Left lung (tissue), 10 donors: ENCODE measurements around the gene MAPK1IP1L. TPM values are rescaled to one million over a fixed set of nuclear protein-coding genes. Genes with fewer than 3 reads are reported as not detected.

ENCODE experiments used
- ATAC-seq: fragments of 200-7000 bp; cut with Tn5 transposase; one replicate; pipeline ENCODE4 v1.9.1; 2020; ENCODE audit warnings: moderate library complexity
- DNase-seq, 4 donors: peaks; one replicate each; pipeline ENCODE4 v3.0.0-alpha.2; 2013 to 2020
- H3K27ac ChIP-seq, 2 donors: fragments of 200-600 bp; sonication (generic) in 1 of 2; one replicate each; pipeline versions ENCODE4 v1.5.0 to v1.8.0; 2020 to 2021
- H3K27me3 ChIP-seq, 2 donors: fragments of 200-600 bp; sonication (generic) in 1 of 2; one replicate each; pipeline versions ENCODE4 v1.5.0 to v1.8.0; 2020 to 2021
- H3K36me3 ChIP-seq, 2 donors: fragments of 200-600 bp; sonication (generic) in 1 of 2; one replicate each; pipeline versions ENCODE4 v1.5.0 to v1.8.0; 2020 to 2021
- H3K4me1 ChIP-seq, 2 donors: fragments of 200-600 bp; one replicate each; pipeline ENCODE4 v1.8.0; 2021
- H3K4me3 ChIP-seq, 2 donors: fragments of 200-600 bp; sonication (generic) in 1 of 2; one replicate each; pipeline versions ENCODE4 v1.5.0 to v1.8.0; 2020 to 2021; ENCODE audit warnings: mild to moderate bottlenecking in 1 of 2
- H3K9me3 ChIP-seq, 2 donors: fragments of 200-600 bp; sonication (generic) in 1 of 2; one replicate each; pipeline versions ENCODE4 v1.5.0 to v1.8.0; 2020 to 2021
- CTCF ChIP-seq, 2 donors: fragments of 200-600 bp; sonication (generic) in 1 of 2; IDR thresholded peaks; one replicate each; pipeline versions ENCODE4 v1.5.0 to v1.8.0; 2021; ENCODE audit warnings: antibody characterized with exemption in 2 of 2
- intact Hi-C, 2 donors: fragments of 100-400 bp; cut with DNase I; formaldehyde crosslinking; loops; one replicate each; pipeline versions ENCODE4 v1.11.2 to v1.14.2; 2022
- polyA plus RNA-seq, 6 donors: library from polyadenylated mRNA; unstranded; fragments of 120-200 nt; gene quantifications; one replicate each; pipeline ENCODE4 v1.2.1, GENCODE V29; 2013; ENCODE audit not compliant: insufficient read length in 6 of 6
- total RNA-seq, 2 donors: library from RNA; stranded (reverse); fragmentation: NEBNext Ultra II Directional; extraction: Animal tissue kit (Norgen Biotek cat#: 25700); gene quantifications; one replicate each; pipeline ENCODE4 v1.2.1, GENCODE V29; 2021
- donor health status: DM: no; HTN: yes; CAD: no.
- donor health status: DM: no; HTN: no; CAD: no.

The MAPK1IP1L gene
- total and polyA plus RNA-seq, 8 donors = 81.0 to 93.6 (median 87.1) TPM

GRCh38 chr14:55116246-55117030, 65.0 kb downstream of the MAPK1IP1L start:
- H3K27ac ChIP-seq = peak overlapping the region in 1 of 2 donors; percentile 28
- DNase-seq (no peak), ATAC-seq (peak; percentile 67)
- H3K27me3 ChIP-seq = no peaks in the 10 kb centered on the region
- no peaks in the 10 kb centered on the region for H3K9me3 ChIP-seq
- H3K36me3 ChIP-seq = no peaks in the 10 kb centered on the region
- intact Hi-C loops = no loop called here
- H3K4me3 ChIP-seq = no peak overlapping the region
- TF ChIP-seq CTCF (IDR thresholded peaks at IDR 0.05) = no peak
- H3K4me1 ChIP-seq = peaks cover 9 to 49% of the 10 kb centered on the region in 2 donors

- no peak for TF ChIP-seq CTCF (IDR thresholded peaks at IDR 0.05)
- Histone ChIP-seq H3K36me3 (no peaks in the 10 kb centered on the region), H3K27ac (peak overlapping the region; percentile 22 to 87), H3K4me1 (peaks cover 17 to 63% of the 10 kb centered on the region in 2 donors), H3K27me3 (no peaks in the 10 kb centered on the region), H3K9me3 (no peaks in the 10 kb centered on the region), H3K4me3 (no peak overlapping the region)
- DNase-seq = no peak
- peak; percentile 32 for ATAC-seq
- intact Hi-C loops = no loop called here
These were observed 66.5 kb downstream of the MAPK1IP1L start for GRCh38 chr14:55117803-55118441.

- Histone ChIP-seq H3K9me3 (no peaks in the 10 kb centered on the region), H3K27ac (peak overlapping the region; percentile 22 to 87), H3K4me1 (peaks cover 21 to 70% of the 10 kb centered on the region in 2 donors), H3K4me3 (no peak overlapping the region), H3K27me3 (no peaks in the 10 kb centered on the region), H3K36me3 (no peaks in the 10 kb centered on the region)
- DNase-seq (no peak), ATAC-seq (no peak)
- intact Hi-C loops = no loop called here
- no peak for TF ChIP-seq CTCF (IDR thresholded peaks at IDR 0.05)
These were observed 67.3 kb downstream of the MAPK1IP1L start for GRCh38 chr14:55118761-55119160.

Other genes with a start within 250 kb of the MAPK1IP1L start
- 10 to 100 TPM in 1 of 2 donors, 1 to 10 TPM in 1; 9.0 to 22.8 TPM for gene GCH1, start 148.8 kb upstream of the MAPK1IP1L start, total RNA-seq
- 1 to 10 TPM; 5.2 to 7.3 (median 6.6) TPM for gene GCH1, start 148.8 kb upstream of the MAPK1IP1L start, polyA plus RNA-seq
- gene WDHD1, start 24.5 kb upstream of the MAPK1IP1L start, total RNA-seq = 1 to 10 TPM; 8.6 to 9.0 TPM
- gene WDHD1, start 24.5 kb upstream of the MAPK1IP1L start, polyA plus RNA-seq = 10 to 100 TPM; 14.8 to 22.3 (median 17.1) TPM
- 10 to 100 TPM; 20.7 to 31.8 TPM for gene SOCS4, start 24.4 kb upstream of the MAPK1IP1L start, total RNA-seq
- 10 to 100 TPM; 12.7 to 15.5 (median 14.1) TPM for gene SOCS4, start 24.4 kb upstream of the MAPK1IP1L start, polyA plus RNA-seq
- gene LGALS3, start 77.6 kb downstream of the MAPK1IP1L start, total RNA-seq = 100 to 1,000 TPM; 332 to 369 TPM
- gene LGALS3, start 77.6 kb downstream of the MAPK1IP1L start, polyA plus RNA-seq = 10 to 100 TPM; 41.2 to 54.3 (median 49.3) TPM
- gene DLGAP5, start 139.9 kb downstream of the MAPK1IP1L start, total RNA-seq = 1 to 10 TPM; 1.8 to 8.3 TPM
- 10 to 100 TPM; 18.6 to 57.3 (median 27.8) TPM for gene DLGAP5, start 139.9 kb downstream of the MAPK1IP1L start, polyA plus RNA-seq
- 10 to 100 TPM; 24.4 to 24.5 TPM for gene FBXO34, start 219.8 kb downstream of the MAPK1IP1L start, total RNA-seq
- gene FBXO34, start 219.8 kb downstream of the MAPK1IP1L start, polyA plus RNA-seq = 10 to 100 TPM; 32.4 to 43.9 (median 35.3) TPM